NCI-H2171 treated with DMSO at 0.1 percent for 48 hours (cell line): ENCODE measurements around the gene RNF212B.

ENCODE experiments used
- DNase-seq: peaks from one replicate; lab custom pipeline; 2025; lab: John Stamatoyannopoulos, UW

Gene RNF212B

GRCh38 chr14:23297096-23297495, 59.4 kb downstream of the RNF212B start:
- DNase-seq: no peak

- DNase-seq: no peak
Measured at GRCh38 chr14:23297611-23298277, 60.0 kb downstream of the RNF212B start.

- peak; percentile 28 for DNase-seq
Measured at GRCh38 chr14:23299211-23299957, 61.6 kb downstream of the RNF212B start.

- no peak for DNase-seq
Measured at GRCh38 chr14:23299986-23300686, 62.4 kb downstream of the RNF212B start.

- DNase-seq: no peak
Measured at GRCh38 chr14:23300687-23301223, 63.0 kb downstream of the RNF212B start.

GRCh38 chr14:23301288-23301968, 63.7 kb downstream of the RNF212B start:
- DNase-seq: peak; percentile 98

- DNase-seq: no peak
Measured at GRCh38 chr14:23301969-23302289, 64.2 kb downstream of the RNF212B start.

GRCh38 chr14:23302290-23303225, 64.8 kb downstream of the RNF212B start, which contains the start of gene PPP1R3E:
TSS of gene PPP1R3E (minus strand) at chr14:23302859. CDS start at chr14:23302576, 283 bp downstream.
- peak; percentile 87 for DNase-seq

GRCh38 chr14:23306412-23307145, 68.8 kb downstream of the RNF212B start, which contains the start of gene BCL2L2:
TSS of gene BCL2L2 (plus strand) at chr14:23306833. CDS start at chr14:23307768, 935 bp downstream.
- DNase-seq: peak; percentile 85

- DNase-seq: peak; percentile 34
Measured at GRCh38 chr14:23307146-23307530, 69.4 kb downstream of the RNF212B start.

- DNase-seq: no peak
Measured at GRCh38 chr14:23307687-23308644, 70.2 kb downstream of the RNF212B start.

- no peak for DNase-seq
Measured at GRCh38 chr14:23308721-23309445, 71.1 kb downstream of the RNF212B start.

- DNase-seq: no peak
Measured at GRCh38 chr14:23310546-23310945, 72.8 kb downstream of the RNF212B start.

GRCh38 chr14:23316300-23316699, 78.6 kb downstream of the RNF212B start:
- DNase-seq: no peak

GRCh38 chr14:23319746-23320583, 82.2 kb downstream of the RNF212B start:
- DNase-seq: no peak

- peak; percentile 100 for DNase-seq
Measured at GRCh38 chr14:23320584-23321571, 83.1 kb downstream of the RNF212B start, which contains the start of gene PABPN1. TSS of gene PABPN1 (plus strand) at chr14:23321457. CDS start at chr14:23321470, 13 bp downstream.
